HepG2 (cell line): ENCODE results near the gene DIAPH3. TPM values are rescaled to one million over a fixed set of nuclear protein-coding genes. Genes with fewer than 3 reads are reported as not detected.

Experiments
- ATAC-seq: fragments of 200-7000 bp; cut with Tn5 transposase; 3 replicates; pipeline ENCODE4 v1.9.1; 2020; ENCODE audit warnings: mild to moderate bottlenecking, moderate library complexity
- BruUV-seq: library from RNA; stranded (reverse); fragments of 400-500 nt; replicated peaks from 2 replicates; lab custom pipeline; 2021; lab: Mats Ljungman, UMichigan
- CTCF ChIA-PET: fragments of 300-600 bp; formaldehyde crosslinking; extraction: SDS; loops from one replicate; lab custom pipeline; 2021; ENCODE audit warnings: low total read pairs, inconsistent platforms, low intra/inter-chr PET ratio; lab: Yijun Ruan, JAX
- POLR2A ChIA-PET: fragments of 350-600 bp; sonication (Branson Sonifier 250); formaldehyde crosslinking; loops from one replicate; lab custom pipeline; 2020; ENCODE audit warnings: antibody characterized with exemption, inconsistent platforms; lab: Yijun Ruan, JAX
- DNase-seq: peaks from one replicate; pipeline ENCODE4 v3.0.0-alpha.2; 2015; ENCODE audit warnings: low spot score
- FAIRE-seq: peaks from 3 replicates; lab custom pipeline; 2011; peaks lifted over from hg19 to GRCh38; lab: Jason Lieb, UNC
- H2AFZ ChIP-seq: one replicate; pipeline ENCODE4 v1.6.1; 2011; ENCODE audit warnings: low read length, inconsistent platforms
- H3K27ac ChIP-seq: fragments of 300-600 bp; 3 replicates; pipeline ENCODE4 v1.8.0; 2011; ENCODE audit warnings: mixed run types, mild to moderate bottlenecking, mixed read lengths, low read length, inconsistent platforms; ENCODE audit not compliant: insufficient read depth; ENCODE audit errors: extremely low read length
- H3K27me3 ChIP-seq, 2 experiments: fragments of 200-600 bp in 1 of 2; 2 replicates in 1 of 2; 3 replicates in 1 of 2; pipeline versions ENCODE4 v1.6.0 to v1.8.0; 2011; ENCODE audit warnings: low read length in 2 of 2, mild to moderate bottlenecking in 2 of 2, moderate library complexity in 2 of 2, inconsistent platforms in 1 of 2; ENCODE audit not compliant: insufficient read depth in 2 of 2, control insufficient read depth in 1 of 2
- H3K36me3 ChIP-seq, 2 experiments: fragments of 200-600 bp in 1 of 2; replicated peaks in 1 of 2; 2 replicates in 1 of 2; 3 replicates in 1 of 2; pipeline versions ENCODE4 v1.5.1 to v1.8.0; 2011; ENCODE audit warnings: low read length in 2 of 2, inconsistent platforms in 1 of 2; ENCODE audit not compliant: insufficient read depth in 2 of 2, control insufficient read depth in 1 of 2
- H3K4me1 ChIP-seq: 2 replicates; pipeline ENCODE4 v1.5.1; 2012; ENCODE audit warnings: low read length, inconsistent platforms; ENCODE audit not compliant: insufficient read depth
- H3K4me2 ChIP-seq: 2 replicates; pipeline ENCODE4 v1.6.0; 2011; ENCODE audit warnings: low read depth, low read length, inconsistent platforms
- H3K4me3 ChIP-seq, 3 experiments: fragments of 200-600 bp in 1 of 3; sonication (generic), shearing (Covaris generic) in 1 of 3; replicated peaks in 1 of 3; 2 replicates each; pipeline ENCODE4 v1.5.1; 2011 to 2016; ENCODE audit warnings: low read length in 3 of 3, inconsistent platforms in 2 of 3, low read depth in 2 of 3, mild to moderate bottlenecking in 2 of 3, control low read depth in 1 of 3, mixed read lengths in 1 of 3; ENCODE audit not compliant: insufficient read depth in 1 of 3
- H3K79me2 ChIP-seq: one replicate; pipeline ENCODE4 v1.6.1; 2011; ENCODE audit warnings: low read length, inconsistent platforms; ENCODE audit not compliant: insufficient read depth
- H3K9ac ChIP-seq: 2 replicates; pipeline ENCODE4 v1.6.0; 2011; ENCODE audit warnings: mild to moderate bottlenecking, low read depth, low read length, inconsistent platforms; ENCODE audit not compliant: insufficient read depth
- H3K9me3 ChIP-seq: 2 replicates; pipeline ENCODE4 v1.5.1; 2012; ENCODE audit warnings: mild to moderate bottlenecking, low read length
- H4K20me1 ChIP-seq: 2 replicates; pipeline ENCODE4 v1.6.0; 2011; ENCODE audit warnings: inconsistent platforms, mild to moderate bottlenecking, low read length, moderate library complexity; ENCODE audit not compliant: insufficient read depth
- ADNP ChIP-seq: sonication (generic); formaldehyde crosslinking; IDR thresholded peaks from 2 replicates; pipeline ENCODE4 v1.4.0; 2020; ENCODE audit warnings: missing genetic modification reagents
- CEBPZ ChIP-seq: IDR thresholded peaks from 2 replicates; pipeline ENCODE4 v1.6.1; 2012; ENCODE audit warnings: low read length, improper control_type of control experiment
- IKZF1 ChIP-seq: fragments of 450-650 bp; IDR thresholded peaks from 2 replicates; pipeline ENCODE4 v1.7.1; 2016
- RAD51 ChIP-seq: fragments of 450-650 bp; IDR thresholded peaks from 2 replicates; pipeline ENCODE4 v1.6.1; 2016; ENCODE audit warnings: borderline replicate concordance
- SMARCE1 ChIP-seq: fragments of 450-650 bp; IDR thresholded peaks from 2 replicates; pipeline ENCODE4 v1.6.1; 2017; ENCODE audit warnings: borderline replicate concordance
- TBX3 ChIP-seq: fragments of 450-650 bp; IDR thresholded peaks from 2 replicates; pipeline ENCODE4 v1.6.1; 2017; ENCODE audit warnings: antibody characterized with exemption, mild to moderate bottlenecking, inconsistent platforms, borderline replicate concordance
- TGIF2 ChIP-seq: IDR thresholded peaks from 2 replicates; pipeline ENCODE4 v1.6.1; 2016; ENCODE audit warnings: control low read depth, missing compliant biosample characterization
- TRAFD1 ChIP-seq: sonication (generic); formaldehyde crosslinking; IDR thresholded peaks from 2 replicates; pipeline ENCODE4 v1.5.1; 2020; ENCODE audit warnings: missing genetic modification reagents, mild to moderate bottlenecking, borderline replicate concordance
- ZBTB2 ChIP-seq: sonication (generic); formaldehyde crosslinking; IDR thresholded peaks from 2 replicates; pipeline ENCODE4 v1.8.0; 2022; ENCODE audit warnings: low read depth, missing genetic modification reagents
- ZNF598 ChIP-seq: sonication (generic); formaldehyde crosslinking; IDR thresholded peaks from 2 replicates; pipeline ENCODE4 v1.5.1; 2020; ENCODE audit warnings: mild to moderate bottlenecking, missing genetic modification reagents, borderline replicate concordance
- ZNF614 ChIP-seq: IDR thresholded peaks from 2 replicates; pipeline ENCODE4 v1.6.1; 2018; ENCODE audit warnings: missing biosample characterization, missing genetic modification reagents, inconsistent platforms, borderline replicate concordance
- ZNF710 ChIP-seq: sonication (generic); formaldehyde crosslinking; IDR thresholded peaks from 2 replicates; pipeline ENCODE4 v1.5.0; 2020; ENCODE audit warnings: mild to moderate bottlenecking, missing genetic modification reagents, borderline replicate concordance
- WGBS: methylation state at CpG from one replicate; pipeline ENCODE4 v1.1.6; 2017; ENCODE audit warnings: low lambda C conversion rate; 5-methylcytosine and 5-hydroxymethylcytosine counted together
- in situ Hi-C: cut with HindIII; loops from 2 replicates; pipeline ENCODE4 v1.10.0; 2017; ENCODE audit warnings: low pct_unique_long_range_greater_than_20kb; ENCODE audit not compliant: extremely low pct_ligation_motif_present
- intact Hi-C: fragments of 100-400 bp; cut with micrococcal nuclease; formaldehyde crosslinking; loops from one replicate; pipeline ENCODE4 v1.10.0; 2022; ENCODE audit not compliant: unreplicated experiment
- polyA plus RNA-seq, 8 experiments: library from polyadenylated mRNA; depleted of rRNA in 3 of 8; stranded (reverse) in 7 of 8; unstranded in 1 of 8; fragments of >200 nt; fragmentation: Illumina TruSeq in 4 of 8; extraction: Trizol in 4 of 8; gene quantifications; 2 replicates each; pipeline versions ENCODE4 v1.2.1 to v1.2.3, GENCODE V29; 2011 to 2016; ENCODE audit warnings: low read depth in 4 of 8, missing spikeins in 1 of 8, mixed read lengths in 1 of 8; ENCODE audit not compliant: insufficient read depth in 1 of 8
- total RNA-seq, 5 experiments: library from RNA; depleted of rRNA; stranded (reverse); fragments of >200 nt; fragmentation: Illumina TruSeq; extraction: Trizol; gene quantifications; 2 replicates each; pipeline ENCODE4 v1.2.3, GENCODE V29; 2016; ENCODE audit warnings: low read depth in 1 of 5

DIAPH3 gene
- total and polyA plus RNA-seq, 2 of the 13 experiments (the other 11 are each of a cell fraction or from before 2014, with no cell fraction given), result 4.0 to 9.3 TPM

- FAIRE-seq, result no peak
- DNase-seq, result no peak
- H3K27me3 ChIP-seq, result no peaks in the 10 kb centered on the region; a peak in 1 of 5 replicates
- no peak for ATAC-seq
- no peaks in the 10 kb centered on the region for H3K9me3 ChIP-seq
- 64% methylated on average over 2 of the region's 2 CpGs for WGBS
- no peak overlapping the region for H3K9ac ChIP-seq
- H4K20me1 ChIP-seq, result no peaks in the 10 kb centered on the region
- ChIA-PET POLR2A (no interaction called here), CTCF (no interaction called here)
- H3K4me1 ChIP-seq, result peaks cover 5% of the 10 kb centered on the region
- H3K36me3 ChIP-seq, result no peaks in the 10 kb centered on the region
- intact Hi-C loops (no loop called here), in situ Hi-C loops (no loop called here)
- H3K4me3 ChIP-seq, result no peak overlapping the region
- H2AFZ ChIP-seq, result no peak overlapping the region
- no TSS peak for BruUV-seq
- TF ChIP-seq ZBTB2 (CRISPR knock-in tag) (no peak), TGIF2 (no peak), TRAFD1 (no peak), ZNF614 (no peak), CEBPZ (no peak), ADNP (CRISPR knock-in tag) (no peak), ZNF598 (CRISPR knock-in tag) (no peak), ZNF710 (CRISPR knock-in tag) (no peak), RAD51 (no peak), TBX3 (no peak), SMARCE1 (no peak), IKZF1 (no peak)
- H3K4me2 ChIP-seq, result no peak overlapping the region
- no peak overlapping the region for H3K27ac ChIP-seq
- H3K79me2 ChIP-seq, result no peaks in the 10 kb centered on the region
Observed at GRCh38 chr13:59835569-59835968, 328.2 kb downstream of the DIAPH3 start.
